Breast epithelium (tissue), 3 donors: ENCODE measurements around the gene GPR89A.

ENCODE experiments used
- POLR2A ChIP-seq: fragments of 450-650 bp; IDR thresholded peaks from one replicate; pipeline ENCODE4 v1.6.1; 2016; ENCODE audit warnings: antibody characterized with exemption, mild to moderate bottlenecking, moderate library complexity
- TF ChIP-seq, protein P1 (sequence below), 3 donors: fragments of 450-650 bp; IDR thresholded peaks; one replicate each; pipeline ENCODE4 v1.5.1; 2016 to 2017; ENCODE audit warnings: antibody characterized with exemption in 3 of 3, mild to moderate bottlenecking in 3 of 3, moderate library complexity in 3 of 3

DNA sequence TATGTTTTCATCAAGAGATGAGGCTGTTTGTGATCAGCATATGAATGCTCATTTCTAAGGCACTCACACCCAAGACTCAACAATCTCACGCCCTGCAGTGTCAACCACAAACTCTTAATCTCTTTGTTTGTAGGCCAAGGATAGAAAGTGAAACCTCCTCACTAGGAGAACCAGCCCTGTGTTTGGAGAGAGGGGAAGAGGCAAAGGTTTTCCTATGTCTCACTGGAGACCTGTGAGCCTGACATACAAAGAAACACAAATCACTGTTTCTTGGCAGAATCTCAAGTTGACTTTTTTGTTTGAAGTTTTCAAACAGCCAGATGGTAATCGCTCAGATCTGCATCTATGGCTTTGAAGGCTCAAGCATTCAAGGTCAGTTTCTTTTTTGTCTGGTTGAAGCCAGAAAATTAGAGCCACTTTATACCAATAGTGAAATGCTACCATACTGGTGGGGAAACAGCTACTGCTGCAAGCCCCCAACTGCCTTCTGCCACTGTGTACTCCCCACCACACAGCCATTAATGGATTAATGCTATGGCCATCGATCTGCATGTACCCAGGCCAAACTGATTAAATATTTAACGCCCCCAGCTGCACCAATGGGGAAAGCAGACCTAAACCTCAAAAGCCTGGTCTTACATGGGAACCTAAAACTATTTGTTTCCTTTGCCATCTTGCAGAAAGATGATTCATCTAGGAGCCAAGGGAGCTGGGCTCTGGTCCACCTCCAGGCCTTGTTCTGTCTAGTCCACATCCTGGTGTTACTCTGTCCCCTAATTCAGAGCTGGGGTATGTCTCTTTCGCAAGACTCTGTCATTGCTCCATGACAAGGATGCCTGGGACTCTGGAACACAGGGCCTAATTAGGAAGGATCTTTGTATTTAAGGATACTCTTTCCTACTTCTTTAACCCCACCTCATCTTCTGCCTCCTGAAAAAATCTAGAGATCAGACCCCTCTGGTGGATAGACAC lies 83.1 kb downstream of the GPR89A start:
- TF ChIP-seq, protein P1, sequence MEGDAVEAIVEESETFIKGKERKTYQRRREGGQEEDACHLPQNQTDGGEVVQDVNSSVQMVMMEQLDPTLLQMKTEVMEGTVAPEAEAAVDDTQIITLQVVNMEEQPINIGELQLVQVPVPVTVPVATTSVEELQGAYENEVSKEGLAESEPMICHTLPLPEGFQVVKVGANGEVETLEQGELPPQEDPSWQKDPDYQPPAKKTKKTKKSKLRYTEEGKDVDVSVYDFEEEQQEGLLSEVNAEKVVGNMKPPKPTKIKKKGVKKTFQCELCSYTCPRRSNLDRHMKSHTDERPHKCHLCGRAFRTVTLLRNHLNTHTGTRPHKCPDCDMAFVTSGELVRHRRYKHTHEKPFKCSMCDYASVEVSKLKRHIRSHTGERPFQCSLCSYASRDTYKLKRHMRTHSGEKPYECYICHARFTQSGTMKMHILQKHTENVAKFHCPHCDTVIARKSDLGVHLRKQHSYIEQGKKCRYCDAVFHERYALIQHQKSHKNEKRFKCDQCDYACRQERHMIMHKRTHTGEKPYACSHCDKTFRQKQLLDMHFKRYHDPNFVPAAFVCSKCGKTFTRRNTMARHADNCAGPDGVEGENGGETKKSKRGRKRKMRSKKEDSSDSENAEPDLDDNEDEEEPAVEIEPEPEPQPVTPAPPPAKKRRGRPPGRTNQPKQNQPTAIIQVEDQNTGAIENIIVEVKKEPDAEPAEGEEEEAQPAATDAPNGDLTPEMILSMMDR (IDR thresholded peaks at IDR 0.05): no peak
- no peak for TF ChIP-seq POLR2A
